Vagina (tissue), 2 donors: ENCODE measurements around the gene PRRG4. TPM values are rescaled to one million over a fixed set of nuclear protein-coding genes. Genes with fewer than 3 reads are reported as not detected.

Source experiments
- DNase-seq, 2 donors: peaks; one replicate each; pipeline ENCODE4 v3.0.0-alpha.2; 2017; ENCODE audit errors: extremely low spot score in 2 of 2
- H3K27ac ChIP-seq: fragments of 200-600 bp; sonication (generic); one replicate; pipeline ENCODE4 v1.5.1; 2019
- H3K27me3 ChIP-seq: fragments of 200-600 bp; sonication (generic); one replicate; pipeline ENCODE4 v1.5.1; 2019
- H3K36me3 ChIP-seq, 2 donors: fragments of 200-600 bp; sonication (generic); one replicate each; pipeline ENCODE4 v1.5.1; 2017 to 2019
- H3K4me1 ChIP-seq: fragments of 200-600 bp; sonication (generic); one replicate; pipeline ENCODE4 v1.5.1; 2019
- H3K4me3 ChIP-seq, 2 donors: fragments of 200-600 bp; sonication (generic); 1 replicate in 1 of 2; 2 replicates in 1 of 2; pipeline ENCODE4 v1.5.1; 2016 to 2019
- H3K9me3 ChIP-seq: fragments of 200-600 bp; sonication (generic); one replicate; pipeline ENCODE4 v1.5.1; 2019
- CTCF ChIP-seq, 3 experiments: fragments of 450-650 bp in 2 of 3; fragments of 200-600 bp in 1 of 3; sonication (generic) in 1 of 3; IDR thresholded peaks; one replicate each; pipeline ENCODE4 v1.5.1; 2017 to 2019; ENCODE audit warnings: antibody characterized with exemption in 3 of 3, mild to moderate bottlenecking in 2 of 3, moderate library complexity in 2 of 3
- POLR2A ChIP-seq, 2 donors: fragments of 450-650 bp; IDR thresholded peaks; one replicate each; pipeline ENCODE4 v1.6.1; 2017; ENCODE audit warnings: antibody characterized with exemption in 2 of 2, mild to moderate bottlenecking in 2 of 2, moderate library complexity in 2 of 2
- POLR2AphosphoS5 ChIP-seq, 2 donors: sonication (generic); formaldehyde crosslinking; IDR thresholded peaks; one replicate each; pipeline ENCODE4 v1.9.0; 2017; ENCODE audit warnings: antibody characterized with exemption in 2 of 2, mild to moderate bottlenecking in 2 of 2, low read depth in 1 of 2; ENCODE audit not compliant: insufficient read depth in 1 of 2
- intact Hi-C: fragments of 100-400 bp; cut with DNase I; formaldehyde crosslinking; loops from one replicate; pipeline ENCODE4 v1.15.1; 2023
- total RNA-seq: library from RNA; depleted of rRNA; stranded (reverse); fragments of >200 nt; gene quantifications from one replicate; pipeline ENCODE4 v1.2.3, GENCODE V29; 2016

PRRG4 gene
- total RNA-seq, 1 donor from 2014 or later, result 21.1 TPM

- Histone ChIP-seq H3K4me1 (peaks cover 12% of the 10 kb centered on the region), H3K27ac (peak overlapping the region; percentile 90), H3K27me3 (no peaks in the 10 kb centered on the region), H3K4me3 (peak overlapping the region; percentile 66 to 67), H3K36me3 (no peaks in the 10 kb centered on the region), H3K9me3 (no peaks in the 10 kb centered on the region)
- no peak for DNase-seq
- intact Hi-C loops, result no loop called here
- TF ChIP-seq POLR2A (IDR thresholded peaks at IDR 0.05), result no peak
- peak in 1 of 2 donors; percentile 44 for TF ChIP-seq POLR2AphosphoS5 (IDR thresholded peaks at IDR 0.05; ENCODE audit: insufficient read depth in 1 of 2, low read depth in 1 of 2)
Measured at GRCh38 chr11:32829157-32829679, 509 bp upstream of the PRRG4 start.

GRCh38 chr11:32830413-32830738, 649 bp downstream of the PRRG4 start:
- peak overlapping the region; percentile 66 to 67 for H3K4me3 ChIP-seq
- TF ChIP-seq POLR2A (IDR thresholded peaks at IDR 0.05), result no peak
- peak in 1 of 2 donors; percentile 49 for TF ChIP-seq POLR2AphosphoS5 (IDR thresholded peaks at IDR 0.05; ENCODE audit: insufficient read depth in 1 of 2, low read depth in 1 of 2)
- intact Hi-C loops, result no loop called here
- DNase-seq, result no peak
- no peaks in the 10 kb centered on the region for H3K36me3 ChIP-seq
- H3K27me3 ChIP-seq, result no peaks in the 10 kb centered on the region
- H3K27ac ChIP-seq, result peak overlapping the region; percentile 90
- peaks cover 12% of the 10 kb centered on the region for H3K4me1 ChIP-seq
- no peaks in the 10 kb centered on the region for H3K9me3 ChIP-seq

- H3K4me3 ChIP-seq, result peak overlapping the region in 1 of 2 donors; percentile 66
- peak overlapping the region; percentile 90 for H3K27ac ChIP-seq
- intact Hi-C loops, result no loop called here
- peaks cover 12% of the 10 kb centered on the region for H3K4me1 ChIP-seq
- no peaks in the 10 kb centered on the region for H3K27me3 ChIP-seq
- no peaks in the 10 kb centered on the region for H3K36me3 ChIP-seq
- DNase-seq, result no peak
- TF ChIP-seq POLR2AphosphoS5 (IDR thresholded peaks at IDR 0.05; ENCODE audit: insufficient read depth in 1 of 2, low read depth in 1 of 2) (peak in 1 of 2 donors; percentile 4), CTCF (IDR thresholded peaks at IDR 0.05) (no peak), POLR2A (IDR thresholded peaks at IDR 0.05) (no peak)
- H3K9me3 ChIP-seq, result no peaks in the 10 kb centered on the region
Measured at GRCh38 chr11:32830796-32831195, 1.1 kb downstream of the PRRG4 start.

- DNase-seq, result no peak
- Histone ChIP-seq H3K27ac (no peak overlapping the region), H3K4me3 (peak overlapping the region in 1 of 2 donors; percentile 66), H3K9me3 (no peaks in the 10 kb centered on the region), H3K27me3 (no peaks in the 10 kb centered on the region), H3K36me3 (no peaks in the 10 kb centered on the region), H3K4me1 (peaks cover 12% of the 10 kb centered on the region)
- no peak for TF ChIP-seq POLR2A (IDR thresholded peaks at IDR 0.05)
- TF ChIP-seq POLR2AphosphoS5 (IDR thresholded peaks at IDR 0.05; ENCODE audit: insufficient read depth in 1 of 2, low read depth in 1 of 2), result no peak
- no peak for TF ChIP-seq CTCF (IDR thresholded peaks at IDR 0.05)
- intact Hi-C loops, result no loop called here
Measured at GRCh38 chr11:32831221-32831620, 1.5 kb downstream of the PRRG4 start.

- no peak overlapping the region for H3K4me3 ChIP-seq
- intact Hi-C loops, result no loop called here
- no peak for DNase-seq
- no peak overlapping the region for H3K27ac ChIP-seq
- H3K4me1 ChIP-seq, result peaks cover 9% of the 10 kb centered on the region
- no peaks in the 10 kb centered on the region for H3K27me3 ChIP-seq
- TF ChIP-seq POLR2AphosphoS5 (IDR thresholded peaks at IDR 0.05; ENCODE audit: insufficient read depth in 1 of 2, low read depth in 1 of 2) (no peak), CTCF (IDR thresholded peaks at IDR 0.05) (no peak), POLR2A (IDR thresholded peaks at IDR 0.05) (no peak)
- H3K9me3 ChIP-seq, result no peaks in the 10 kb centered on the region
- H3K36me3 ChIP-seq, result no peaks in the 10 kb centered on the region
Measured at GRCh38 chr11:32833921-32834320, 4.2 kb downstream of the PRRG4 start.

- H3K36me3 ChIP-seq, result no peaks in the 10 kb centered on the region
- no peak for DNase-seq
- intact Hi-C loops, result no loop called here
Measured at GRCh38 chr11:32836946-32837345, 7.2 kb downstream of the PRRG4 start.

More at GRCh38 chr11:32836946-32837345, 7.2 kb downstream of the PRRG4 start:
- Histone ChIP-seq H3K4me3 (no peak overlapping the region), H3K27ac (no peak overlapping the region), H3K27me3 (no peaks in the 10 kb centered on the region), H3K9me3 (no peaks in the 10 kb centered on the region), H3K4me1 (no peaks in the 10 kb centered on the region)
- TF ChIP-seq POLR2AphosphoS5 (IDR thresholded peaks at IDR 0.05; ENCODE audit: insufficient read depth in 1 of 2, low read depth in 1 of 2), result no peak
